GM12891 (cell line): Measurements from ENCODE around the gene GPR107.

Experiments used
- DNase-seq: peaks from one replicate; pipeline ENCODE4 v3.0.0; 2011; ENCODE audit warnings: low spot score; ENCODE audit not compliant: insufficient read length
- FAIRE-seq: peaks from 2 replicates; lab custom pipeline; 2011; peaks lifted over from hg19 to GRCh38; lab: Jason Lieb, UNC
- PAX5 ChIP-seq: IDR thresholded peaks from 2 replicates; pipeline ENCODE4 v1.6.1; 2011; ENCODE audit warnings: low read length, moderate library complexity, mild to moderate bottlenecking; ENCODE audit not compliant: insufficient read depth, severe bottlenecking
- POLR2A ChIP-seq: IDR thresholded peaks from 2 replicates; pipeline ENCODE4 v1.6.1; 2011; ENCODE audit warnings: low read depth, low read length, control low read depth
- POLR2AphosphoS5 ChIP-seq: IDR thresholded peaks from 2 replicates; pipeline ENCODE4 v1.6.1; 2011; ENCODE audit warnings: low read depth, low read length, control low read depth
- POU2F2 ChIP-seq: IDR thresholded peaks from 2 replicates; pipeline ENCODE4 v1.6.1; 2011; ENCODE audit warnings: low read depth, mild to moderate bottlenecking, control low read depth, low read length, moderate library complexity
- SPI1 ChIP-seq: IDR thresholded peaks from 2 replicates; pipeline ENCODE4 v1.6.1; 2011; ENCODE audit warnings: low read depth, low read length, control low read depth
- TAF1 ChIP-seq: IDR thresholded peaks from 2 replicates; pipeline ENCODE4 v1.6.1; 2011; ENCODE audit warnings: low read depth, low read length, control low read depth

The GPR107 gene

DNA sequence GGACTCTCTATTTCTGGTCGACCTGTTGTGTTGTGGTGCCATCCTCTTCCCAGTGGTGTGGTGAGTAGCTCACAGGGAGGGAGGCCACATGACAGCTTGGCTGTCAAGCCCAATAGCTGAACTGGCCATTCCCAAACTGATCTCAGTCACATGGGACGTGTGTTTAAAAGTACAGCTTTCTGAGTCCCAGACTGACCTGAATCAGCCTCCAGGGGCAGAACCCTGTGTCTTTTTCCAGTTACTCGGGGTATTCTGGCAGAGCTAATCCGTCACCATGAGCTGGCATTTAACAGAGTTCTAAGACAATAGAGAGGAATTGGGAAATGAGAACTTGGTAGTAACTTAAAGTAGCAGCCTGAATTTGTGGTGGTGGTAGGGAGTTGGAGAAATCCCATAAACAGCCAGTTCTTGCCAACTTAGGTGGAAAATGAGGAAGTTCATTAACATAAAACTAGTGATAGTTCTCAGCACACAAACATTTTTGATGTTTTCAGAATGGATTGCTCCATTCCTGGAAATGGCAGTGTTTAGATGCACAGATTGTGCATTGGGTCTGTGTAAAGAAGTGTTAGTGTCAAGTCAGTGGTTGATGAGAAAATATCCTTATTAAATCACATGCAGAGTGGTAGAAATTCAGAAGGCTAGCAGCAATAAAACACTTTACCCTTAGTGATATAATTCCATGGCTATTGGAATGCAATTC, 50.9 kb downstream of the GPR107 start:
- FAIRE-seq: no peak
- no peak for TF ChIP-seq SPI1
- TF ChIP-seq POLR2AphosphoS5: no peak
- no peak for TF ChIP-seq TAF1
- no peak for TF ChIP-seq POU2F2
- no peak for TF ChIP-seq PAX5
- no peak for TF ChIP-seq POLR2A
- no peak for DNase-seq

DNA sequence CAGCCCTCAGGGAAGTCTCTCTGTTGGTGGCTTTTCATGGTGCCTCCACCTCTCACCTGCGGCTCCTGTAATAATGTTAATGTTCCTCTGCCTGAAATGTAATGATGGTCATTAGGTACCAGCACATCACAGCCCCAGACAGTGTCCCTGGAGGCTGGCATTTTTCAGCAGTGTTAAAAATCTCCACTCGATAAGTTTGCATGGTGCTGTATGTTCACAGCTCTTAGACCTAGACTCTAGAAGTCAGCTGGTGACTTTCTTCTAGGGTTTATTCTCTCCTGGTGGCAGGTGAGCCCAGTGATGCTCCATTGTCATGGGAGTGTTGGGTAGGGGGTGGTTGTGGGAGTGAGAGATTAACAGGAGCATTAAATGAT, 53.1 kb downstream of the GPR107 start:
- FAIRE-seq: no peak
- TF ChIP-seq TAF1 (no peak), POLR2A (no peak), PAX5 (no peak), SPI1 (no peak), POU2F2 (no peak), POLR2AphosphoS5 (no peak)
- DNase-seq: no peak

DNA sequence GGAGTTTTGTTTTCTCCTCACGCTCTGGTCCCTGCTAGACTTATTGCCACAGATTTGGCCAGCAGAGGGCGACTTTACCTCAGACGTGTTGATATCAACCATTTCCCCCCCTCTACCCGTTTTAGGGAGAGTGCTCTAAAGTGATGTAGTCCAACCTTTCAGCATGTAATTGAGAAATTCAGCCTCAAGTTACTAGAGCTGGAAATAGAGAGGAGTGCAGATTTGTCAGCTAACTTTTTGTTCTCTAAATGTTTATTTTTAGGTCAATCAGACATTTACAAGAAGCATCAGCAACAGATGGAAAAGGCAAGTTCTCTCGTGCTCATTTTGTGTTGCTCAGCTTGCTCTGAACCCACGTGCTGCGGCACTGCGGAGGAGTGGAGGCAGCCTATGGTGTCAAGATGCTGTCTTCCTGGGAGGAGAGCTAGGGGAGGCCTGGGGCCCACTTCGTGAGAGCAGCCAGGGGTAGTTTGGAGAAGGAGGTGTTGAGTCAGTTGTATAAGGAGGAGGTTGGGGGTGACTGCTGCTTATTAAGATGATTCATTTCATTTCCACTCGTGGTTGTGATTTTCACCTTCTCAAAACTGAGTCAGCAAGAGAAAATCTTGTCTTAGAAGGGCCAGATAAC, 53.6 kb downstream of the GPR107 start:
- DNase-seq (peak; percentile 43), FAIRE-seq (peak; percentile 95)
- TF ChIP-seq POU2F2 (no peak), SPI1 (0 out of 2 replicates have a peak, but pooled peaks have one; percentile 13), POLR2AphosphoS5 (no peak)

DNA sequence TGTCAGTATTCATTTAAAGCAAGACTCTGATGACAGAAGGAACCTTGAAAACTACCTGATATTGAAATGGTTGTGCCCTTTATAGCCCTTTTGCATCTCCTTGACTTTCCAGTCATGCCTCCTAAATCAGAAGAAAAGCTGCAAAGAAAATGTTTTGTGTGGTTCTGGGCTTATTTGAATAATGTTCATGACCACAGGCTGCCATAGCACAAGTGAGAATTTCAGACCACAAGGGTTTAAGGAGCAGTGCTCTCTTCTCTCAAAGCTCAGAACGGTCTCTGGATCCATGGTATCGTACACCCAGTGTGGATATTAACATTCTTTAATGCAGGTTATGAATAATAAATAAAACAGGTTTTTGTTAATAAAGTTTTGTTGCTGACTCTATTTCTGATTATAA, 54.2 kb downstream of the GPR107 start:
- no peak for FAIRE-seq
- TF ChIP-seq SPI1 (no peak), PAX5 (no peak), POU2F2 (no peak), POLR2AphosphoS5 (no peak), POLR2A (no peak), TAF1 (no peak)
- no peak for DNase-seq

DNA sequence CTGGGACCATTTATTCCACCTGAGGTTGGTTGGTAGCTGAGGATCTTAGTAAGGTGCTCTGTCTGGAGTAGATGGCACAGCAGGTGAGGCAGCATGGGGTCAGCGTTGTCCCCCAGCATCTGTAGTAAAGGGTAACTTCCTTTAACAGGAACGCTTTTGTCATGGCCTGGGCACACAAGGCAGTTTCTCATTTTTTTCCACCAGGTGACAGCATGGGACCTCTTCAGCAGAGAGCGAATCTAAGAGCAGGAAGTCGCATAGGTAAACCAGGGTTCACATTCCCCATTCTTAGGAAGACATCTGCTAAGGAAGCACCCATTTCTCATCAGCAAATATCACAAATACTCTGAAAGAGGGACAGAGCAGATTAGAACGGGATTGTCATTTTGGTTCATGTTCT, 56.5 kb downstream of the GPR107 start:
- FAIRE-seq (no peak), DNase-seq (no peak)
- TF ChIP-seq POLR2AphosphoS5 (no peak), POU2F2 (no peak), SPI1 (no peak), POLR2A (no peak)

DNA sequence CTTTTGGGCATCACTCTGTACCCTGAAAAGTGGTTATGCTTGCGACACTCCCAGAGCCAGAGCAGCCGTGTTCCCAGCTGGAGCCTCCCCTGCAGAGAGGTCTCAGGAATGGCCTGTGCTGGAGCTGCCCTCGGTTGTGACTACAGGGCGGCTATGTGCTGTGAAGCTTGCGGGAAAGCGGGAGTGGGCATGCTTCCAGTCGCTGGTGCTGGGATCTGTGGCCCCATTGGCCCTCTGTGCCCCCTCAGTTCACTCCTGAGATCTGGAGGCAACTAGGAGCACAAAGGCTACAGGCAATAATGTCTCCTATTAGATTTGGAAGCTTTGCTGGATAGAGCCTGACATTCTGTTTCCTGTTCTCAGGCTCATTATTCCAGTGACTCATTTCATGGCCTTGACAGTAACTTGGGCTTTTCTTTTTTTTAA, 56.9 kb downstream of the GPR107 start:
- TF ChIP-seq PAX5: no peak
- no peak for TF ChIP-seq POLR2A
- TF ChIP-seq POLR2AphosphoS5: no peak
- FAIRE-seq (no peak), DNase-seq (no peak)

DNA sequence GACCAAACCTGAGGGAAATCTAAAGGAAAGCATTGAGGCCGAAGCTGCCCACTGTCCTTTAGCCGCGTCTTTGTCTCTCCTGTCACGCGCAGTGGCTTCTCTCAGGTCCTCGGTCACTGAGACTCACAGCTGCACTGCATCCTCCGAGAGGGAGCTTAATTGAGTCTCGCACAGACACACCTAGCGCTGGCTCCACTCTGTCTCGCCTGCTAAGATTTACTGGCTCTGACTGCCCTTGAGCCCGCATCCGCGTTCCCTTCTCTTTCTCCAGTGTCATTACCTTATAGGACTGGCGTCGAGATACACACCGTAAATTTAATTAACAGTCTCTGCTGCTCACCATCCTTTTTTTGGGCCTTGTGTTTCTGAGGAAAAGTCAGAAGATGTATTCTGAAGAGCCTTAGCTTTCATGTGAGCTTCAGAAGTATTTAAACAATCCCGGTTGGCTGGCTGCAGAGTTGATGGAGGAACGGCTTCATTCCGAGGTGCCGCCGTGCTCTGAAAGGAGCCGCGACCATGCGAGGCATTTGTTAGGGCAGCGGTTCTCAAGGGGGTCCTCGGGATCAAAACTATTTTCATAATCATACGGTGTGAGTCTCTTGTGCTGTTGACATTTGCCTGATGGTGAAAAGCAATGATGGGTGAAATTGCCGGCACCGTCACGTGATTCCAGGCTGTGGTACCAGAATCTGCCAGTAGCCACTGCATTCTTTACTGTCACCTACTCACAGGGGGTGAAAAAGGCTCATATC, 58.3 kb downstream of the GPR107 start:
- TF ChIP-seq SPI1: no peak
- FAIRE-seq (no peak), DNase-seq (no peak)

DNA sequence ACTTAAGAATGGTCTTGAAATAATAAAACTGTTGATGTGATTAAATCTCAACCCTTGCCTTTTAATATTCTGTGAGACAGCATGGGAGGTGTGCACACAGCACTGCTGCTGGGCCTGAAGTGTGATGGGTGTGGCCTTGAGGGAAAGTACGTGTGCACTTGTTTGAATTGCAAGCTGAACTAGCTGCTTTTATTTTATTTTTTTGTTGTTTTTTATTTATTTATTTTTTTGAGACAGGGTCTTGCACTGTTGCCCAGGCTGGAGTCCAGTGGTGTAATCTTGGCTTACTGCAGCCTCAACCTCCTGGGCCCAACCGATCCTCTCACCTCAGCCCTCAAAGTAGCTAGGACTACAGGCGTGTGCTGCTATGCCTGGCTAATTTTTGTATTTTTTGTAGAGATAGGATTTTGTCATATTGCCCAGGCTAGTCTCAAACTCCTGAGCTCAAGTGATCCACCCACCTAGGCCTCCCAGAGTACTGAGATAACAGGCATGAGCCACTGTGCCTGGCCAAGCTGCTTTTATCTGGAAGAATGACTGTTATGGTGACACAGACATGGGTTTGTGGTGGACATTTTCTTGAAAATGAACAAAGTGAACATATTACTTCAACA, 58.9 kb downstream of the GPR107 start:
- no peak for FAIRE-seq
- TF ChIP-seq PAX5 (no peak), POLR2AphosphoS5 (no peak), SPI1 (no peak), TAF1 (no peak), POU2F2 (no peak), POLR2A (no peak)

DNA sequence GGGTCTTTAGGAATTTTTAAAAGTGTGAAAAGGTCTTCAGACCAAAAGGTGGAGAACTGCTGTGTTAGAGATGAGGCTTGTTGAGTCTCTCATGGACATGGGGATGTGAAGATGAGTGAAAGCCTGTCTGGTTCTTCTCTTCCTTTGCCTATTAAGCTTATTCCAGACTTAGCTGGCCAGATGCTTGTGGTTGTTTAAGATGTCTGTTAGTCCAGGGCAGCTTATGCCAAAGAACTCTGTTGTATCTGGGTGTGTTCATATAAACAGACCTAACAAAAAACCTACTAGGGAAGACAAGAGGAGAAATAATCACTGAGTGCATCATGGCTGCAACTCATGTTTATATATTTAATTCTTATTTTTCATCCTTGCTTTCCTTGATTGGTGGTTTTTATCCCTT, 61.0 kb downstream of the GPR107 start:
- TF ChIP-seq POLR2A (no peak), SPI1 (no peak), POU2F2 (no peak), POLR2AphosphoS5 (no peak), TAF1 (no peak), PAX5 (no peak)
- DNase-seq (no peak), FAIRE-seq (no peak)

More for the DNA sequence above, 58.9 kb downstream of the GPR107 start:
- DNase-seq: no peak

DNA sequence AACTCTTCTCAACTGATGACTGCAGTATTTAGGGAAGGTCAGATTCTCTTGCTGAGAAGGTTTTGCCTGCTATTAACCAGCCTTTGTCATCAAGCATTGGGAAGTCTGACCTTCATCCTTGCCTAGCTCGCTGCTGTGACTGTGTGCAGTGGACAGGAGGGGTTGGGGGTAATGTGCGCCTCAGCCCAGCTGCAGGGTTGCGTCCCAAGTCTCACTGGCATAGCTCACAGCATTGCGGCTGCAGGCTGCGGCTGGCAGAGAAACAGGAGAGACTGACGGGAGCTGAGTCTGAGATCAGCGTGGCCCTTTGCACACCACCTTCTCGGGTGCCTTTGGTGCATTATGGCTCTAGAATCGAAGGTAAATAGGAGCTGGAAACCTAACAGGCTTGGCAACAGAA, 62.6 kb downstream of the GPR107 start:
- DNase-seq (no peak), FAIRE-seq (peak; percentile 43)
- no peak for TF ChIP-seq PAX5
- no peak for TF ChIP-seq POLR2AphosphoS5
- TF ChIP-seq TAF1: no peak
- no peak for TF ChIP-seq POLR2A
- TF ChIP-seq SPI1: no peak
